DOHH2 (cell line): Measurements from ENCODE around the gene ABCA3.

Experiments used
- EZH2phosphoT487 ChIP-seq: fragments of 200-600 bp; sonication (generic); IDR thresholded peaks from 2 replicates; pipeline ENCODE4 v1.6.1; 2017; ENCODE audit warnings: borderline replicate concordance, mild to moderate bottlenecking, antibody characterized with exemption, low read length, moderate library complexity, mixed read lengths
- TF ChIP-seq, protein P1 (sequence below): fragments of 200-600 bp; sonication (generic); IDR thresholded peaks from one replicate; pipeline ENCODE4 v1.5.1; 2014; ENCODE audit warnings: antibody characterized with exemption, mild to moderate bottlenecking, low read depth, low read length; ENCODE audit not compliant: poor library complexity, severe bottlenecking

DNA sequence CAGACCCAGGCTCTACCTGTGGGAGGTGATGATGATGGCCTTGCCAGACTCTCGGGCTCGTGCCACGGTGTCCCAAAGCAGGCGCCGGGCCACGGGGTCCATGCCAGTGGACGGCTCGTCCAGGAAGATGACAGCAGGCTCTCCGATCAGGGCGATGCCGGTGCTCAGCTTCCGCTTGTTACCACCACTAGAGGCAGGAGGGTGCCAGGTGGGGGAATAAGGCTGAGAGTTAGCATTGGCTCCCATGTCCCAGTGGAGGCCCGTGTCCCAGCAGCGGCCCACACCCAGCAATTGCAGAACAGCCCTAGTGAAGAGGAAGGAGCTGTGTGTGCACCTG, 62.3 kb downstream of the ABCA3 start:
- TF ChIP-seq, protein P1, sequence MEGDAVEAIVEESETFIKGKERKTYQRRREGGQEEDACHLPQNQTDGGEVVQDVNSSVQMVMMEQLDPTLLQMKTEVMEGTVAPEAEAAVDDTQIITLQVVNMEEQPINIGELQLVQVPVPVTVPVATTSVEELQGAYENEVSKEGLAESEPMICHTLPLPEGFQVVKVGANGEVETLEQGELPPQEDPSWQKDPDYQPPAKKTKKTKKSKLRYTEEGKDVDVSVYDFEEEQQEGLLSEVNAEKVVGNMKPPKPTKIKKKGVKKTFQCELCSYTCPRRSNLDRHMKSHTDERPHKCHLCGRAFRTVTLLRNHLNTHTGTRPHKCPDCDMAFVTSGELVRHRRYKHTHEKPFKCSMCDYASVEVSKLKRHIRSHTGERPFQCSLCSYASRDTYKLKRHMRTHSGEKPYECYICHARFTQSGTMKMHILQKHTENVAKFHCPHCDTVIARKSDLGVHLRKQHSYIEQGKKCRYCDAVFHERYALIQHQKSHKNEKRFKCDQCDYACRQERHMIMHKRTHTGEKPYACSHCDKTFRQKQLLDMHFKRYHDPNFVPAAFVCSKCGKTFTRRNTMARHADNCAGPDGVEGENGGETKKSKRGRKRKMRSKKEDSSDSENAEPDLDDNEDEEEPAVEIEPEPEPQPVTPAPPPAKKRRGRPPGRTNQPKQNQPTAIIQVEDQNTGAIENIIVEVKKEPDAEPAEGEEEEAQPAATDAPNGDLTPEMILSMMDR = no peak
- TF ChIP-seq EZH2phosphoT487 = no peak
